K562 (cell line): ENCODE results near the gene HAUS7. TPM values are rescaled to one million over a fixed set of nuclear protein-coding genes. Genes with fewer than 3 reads are reported as not detected.

ENCODE experiments used
- FOXM1 ChIP-seq, 2 experiments: fragments of 450-650 bp in 1 of 2; sonication (generic) in 1 of 2; formaldehyde crosslinking in 1 of 2; IDR thresholded peaks; 2 replicates each; pipeline versions ENCODE4 v1.6.1 to v1.9.0; 2017 to 2022; ENCODE audit warnings: low read depth in 2 of 2, mild to moderate bottlenecking in 2 of 2, missing genetic modification reagents in 1 of 2, moderate library complexity in 1 of 2
- LEF1 ChIP-seq: fragments of 450-650 bp; IDR thresholded peaks from 2 replicates; pipeline ENCODE4 v1.6.1; 2016; ENCODE audit warnings: mild to moderate bottlenecking
- NR2F6 ChIP-seq: fragments of 450-650 bp; formaldehyde crosslinking; IDR thresholded peaks from 2 replicates; pipeline ENCODE4 v1.4.0; 2020; ENCODE audit warnings: mild to moderate bottlenecking
- PPARD ChIP-seq: fragments of 250-450 bp; sonication (Bioruptor Pico); IDR thresholded peaks from 2 replicates; pipeline ENCODE4 v1.8.0; 2022; ENCODE audit warnings: inconsistent platforms, mild to moderate bottlenecking, moderate library complexity
- SIX5 ChIP-seq, 2 experiments: IDR thresholded peaks; 2 replicates each; pipeline ENCODE4 v1.6.1; 2011; ENCODE audit warnings: low read length in 2 of 2, borderline replicate concordance in 1 of 2, low read depth in 1 of 2, mild to moderate bottlenecking in 1 of 2, moderate library complexity in 1 of 2; ENCODE audit not compliant: insufficient read depth in 1 of 2
- TCF7L2 ChIP-seq: fragments of 150-350 bp; IDR thresholded peaks from 2 replicates; pipeline ENCODE4 v1.6.1; 2016; ENCODE audit warnings: low read depth, mild to moderate bottlenecking, low read length, moderate library complexity
- polyA plus RNA-seq, 8 experiments: library from polyadenylated mRNA; depleted of rRNA in 4 of 8; stranded (reverse) in 5 of 8; unstranded in 3 of 8; fragments of >200 nt; fragmentation: Nextera tagmentation in 2 of 8; fragmentation: Illumina TruSeq in 1 of 8; extraction: Ambion mirVana in 2 of 8; extraction: Trizol in 1 of 8; gene quantifications; 2 replicates each; pipeline versions ENCODE4 v1.2.1 to v1.2.3, GENCODE V29; 2011 to 2014; ENCODE audit warnings: inconsistent platforms in 1 of 8, missing spikeins in 1 of 8
- total RNA-seq, 7 experiments: library from RNA; depleted of rRNA in 6 of 7; stranded (reverse); fragments of >200 nt in 6 of 7; fragmentation: Illumina TruSeq in 2 of 7; extraction: Trizol in 2 of 7; gene quantifications; 2 replicates each; pipeline versions ENCODE4 v1.2.1 to v1.2.3, GENCODE V29; 2011 to 2021; ENCODE audit warnings: low replicate concordance in 1 of 7
- TF ChIP-seq, protein P1 (sequence below), 2 experiments: fragments of 450-650 bp in 1 of 2; IDR thresholded peaks; 2 replicates each; pipeline ENCODE4 v1.6.1; 2011 to 2017; ENCODE audit warnings: low read depth in 2 of 2, antibody characterized with exemption in 1 of 2, borderline replicate concordance in 1 of 2, low read length in 1 of 2, mild to moderate bottlenecking in 1 of 2, mixed read lengths in 1 of 2; ENCODE audit not compliant: control insufficient read depth in 1 of 2
- TF ChIP-seq, protein P2 (sequence below): fragments of 250-450 bp; sonication (Bioruptor Pico); IDR thresholded peaks from 2 replicates; pipeline ENCODE4 v1.5.1; 2021; ENCODE audit warnings: mild to moderate bottlenecking

HAUS7 gene
- total and polyA plus RNA-seq, 9 of the 15 experiments (the other 6 are each of a cell fraction or from before 2014, with no cell fraction given): 10.0 to 94.9 (median 48.8) TPM

DNA sequence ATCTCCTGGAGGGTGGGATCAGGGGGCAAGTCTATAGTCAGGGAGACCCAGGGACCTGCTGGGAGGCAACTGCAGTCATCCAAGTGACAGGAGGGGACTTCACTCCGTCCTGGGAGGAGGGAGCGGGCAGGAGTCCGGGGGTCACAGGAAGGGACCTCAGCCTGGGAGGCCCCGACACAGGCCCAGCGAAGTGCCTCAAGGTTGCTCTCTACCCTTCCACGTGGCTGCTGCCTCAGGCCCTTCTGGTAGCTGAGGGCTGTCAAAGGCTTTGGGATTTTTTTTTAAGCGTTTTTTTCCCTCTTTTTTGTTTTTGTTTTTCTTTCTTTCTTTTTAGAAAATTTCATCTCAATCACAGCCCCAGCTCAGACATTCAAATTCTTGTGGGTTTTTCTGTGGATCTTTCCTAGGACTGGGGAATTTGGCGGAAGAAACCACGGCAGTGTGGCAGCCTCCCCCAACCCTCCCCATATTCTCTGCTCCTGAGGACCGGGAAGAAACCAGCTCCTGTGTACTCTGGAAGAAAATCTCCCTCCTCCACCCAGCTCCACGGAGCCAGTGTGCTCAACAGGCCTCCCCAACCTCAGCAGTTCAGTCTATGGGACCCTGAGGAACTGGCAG is 1.4 kb upstream of the HAUS7 start (continued):
- TF ChIP-seq, protein P1, sequence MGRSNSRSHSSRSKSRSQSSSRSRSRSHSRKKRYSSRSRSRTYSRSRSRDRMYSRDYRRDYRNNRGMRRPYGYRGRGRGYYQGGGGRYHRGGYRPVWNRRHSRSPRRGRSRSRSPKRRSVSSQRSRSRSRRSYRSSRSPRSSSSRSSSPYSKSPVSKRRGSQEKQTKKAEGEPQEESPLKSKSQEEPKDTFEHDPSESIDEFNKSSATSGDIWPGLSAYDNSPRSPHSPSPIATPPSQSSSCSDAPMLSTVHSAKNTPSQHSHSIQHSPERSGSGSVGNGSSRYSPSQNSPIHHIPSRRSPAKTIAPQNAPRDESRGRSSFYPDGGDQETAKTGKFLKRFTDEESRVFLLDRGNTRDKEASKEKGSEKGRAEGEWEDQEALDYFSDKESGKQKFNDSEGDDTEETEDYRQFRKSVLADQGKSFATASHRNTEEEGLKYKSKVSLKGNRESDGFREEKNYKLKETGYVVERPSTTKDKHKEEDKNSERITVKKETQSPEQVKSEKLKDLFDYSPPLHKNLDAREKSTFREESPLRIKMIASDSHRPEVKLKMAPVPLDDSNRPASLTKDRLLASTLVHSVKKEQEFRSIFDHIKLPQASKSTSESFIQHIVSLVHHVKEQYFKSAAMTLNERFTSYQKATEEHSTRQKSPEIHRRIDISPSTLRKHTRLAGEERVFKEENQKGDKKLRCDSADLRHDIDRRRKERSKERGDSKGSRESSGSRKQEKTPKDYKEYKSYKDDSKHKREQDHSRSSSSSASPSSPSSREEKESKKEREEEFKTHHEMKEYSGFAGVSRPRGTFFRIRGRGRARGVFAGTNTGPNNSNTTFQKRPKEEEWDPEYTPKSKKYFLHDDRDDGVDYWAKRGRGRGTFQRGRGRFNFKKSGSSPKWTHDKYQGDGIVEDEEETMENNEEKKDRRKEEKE (IDR thresholded peaks at IDR 0.05; ENCODE audit: borderline replicate concordance in 1 of 2, control insufficient read depth in 1 of 2, low read depth in 2 of 2, low read length in 1 of 2): no peak
- TF ChIP-seq PPARD (no peak), FOXM1 (IDR thresholded peaks at IDR 0.05; ENCODE audit: low read depth) (no peak), FOXM1 (CRISPR knock-in tag; IDR thresholded peaks at IDR 0.05; ENCODE audit: low read depth) (no peak), TCF7L2 (no peak), LEF1 (no peak), NR2F6 (no peak), SIX5 (IDR thresholded peaks at IDR 0.05; ENCODE audit: borderline replicate concordance in 1 of 2, insufficient read depth in 1 of 2, low read depth in 1 of 2, low read length in 2 of 2) (no peak)
- TF ChIP-seq, protein P2, sequence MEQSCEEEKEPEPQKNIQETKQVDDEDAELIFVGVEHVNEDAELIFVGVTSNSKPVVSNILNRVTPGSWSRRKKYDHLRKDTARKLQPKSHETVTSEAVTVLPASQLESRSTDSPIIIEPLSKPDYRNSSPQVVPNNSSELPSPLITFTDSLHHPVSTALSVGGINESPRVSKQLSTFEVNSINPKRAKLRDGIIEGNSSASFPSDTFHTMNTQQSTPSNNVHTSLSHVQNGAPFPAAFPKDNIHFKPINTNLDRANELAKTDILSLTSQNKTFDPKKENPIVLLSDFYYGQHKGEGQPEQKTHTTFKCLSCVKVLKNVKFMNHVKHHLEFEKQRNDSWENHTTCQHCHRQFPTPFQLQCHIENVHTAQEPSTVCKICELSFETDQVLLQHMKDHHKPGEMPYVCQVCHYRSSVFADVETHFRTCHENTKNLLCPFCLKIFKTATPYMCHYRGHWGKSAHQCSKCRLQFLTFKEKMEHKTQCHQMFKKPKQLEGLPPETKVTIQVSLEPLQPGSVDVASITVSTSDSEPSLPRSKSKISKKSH (CRISPR knock-in tag): no peak
- TF ChIP-seq, all 486 proteins: peak for 0
